ENCODE data around the gene CHRNA7.

The CHRNA7 gene

DNA sequence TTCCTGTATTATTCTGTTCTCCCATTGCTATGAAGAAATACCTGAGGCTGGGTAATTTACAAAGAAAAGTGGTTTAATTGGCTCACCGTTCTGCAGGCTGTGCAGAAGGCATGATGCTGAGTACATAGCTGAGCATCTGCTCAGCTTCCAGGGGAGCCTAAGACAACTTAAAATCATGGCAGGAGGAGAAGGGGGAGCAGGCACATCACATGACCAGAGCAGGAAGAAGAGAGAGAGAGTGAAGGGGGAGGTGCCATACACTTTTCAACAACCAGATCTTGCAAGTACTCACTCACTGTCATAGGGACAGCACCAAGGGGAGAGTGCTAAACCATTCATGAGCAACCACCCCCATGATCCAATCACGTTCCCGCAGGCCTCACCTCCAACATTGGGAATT, 188.4 kb downstream of the CHRNA7 start:
- Histone ChIP-seq H3F3A (ENCODE audit: low read depth) (no peaks in the 10 kb centered on the region), H3K4me2 (ENCODE audit: low read depth, low read length, poor library complexity, severe bottlenecking) (no peak overlapping the region), H2AFZ (ENCODE audit: low read length) (no peak overlapping the region)

More for the DNA sequence above, 188.4 kb downstream of the CHRNA7 start:
- H4K20me1 ChIP-seq (ENCODE audit: insufficient read depth, low read length, poor library complexity, severe bottlenecking): no peaks in the 10 kb centered on the region
- H3K4me1 ChIP-seq (ENCODE audit: insufficient read depth, low read length, poor library complexity, severe bottlenecking): no peaks in the 10 kb centered on the region
- no peak overlapping the region for H3K4me3 ChIP-seq (ENCODE audit: low read length, poor library complexity, severe bottlenecking)
- no peaks in the 10 kb centered on the region for H3K36me3 ChIP-seq (ENCODE audit: insufficient read depth, low read length)
- no peaks in the 10 kb centered on the region for H3K79me2 ChIP-seq (ENCODE audit: insufficient read depth, low read length)
- H3K9ac ChIP-seq (ENCODE audit: low read depth, low read length, poor library complexity, severe bottlenecking): no peak overlapping the region
- no peaks in the 10 kb centered on the region for H3K9me2 ChIP-seq (replicated peaks; ENCODE audit: low read depth, low read length)
- TF ChIP-seq EZH2phosphoT487 (IDR thresholded peaks at IDR 0.05; ENCODE audit: borderline replicate concordance): no peak
- TF ChIP-seq, protein P1, sequence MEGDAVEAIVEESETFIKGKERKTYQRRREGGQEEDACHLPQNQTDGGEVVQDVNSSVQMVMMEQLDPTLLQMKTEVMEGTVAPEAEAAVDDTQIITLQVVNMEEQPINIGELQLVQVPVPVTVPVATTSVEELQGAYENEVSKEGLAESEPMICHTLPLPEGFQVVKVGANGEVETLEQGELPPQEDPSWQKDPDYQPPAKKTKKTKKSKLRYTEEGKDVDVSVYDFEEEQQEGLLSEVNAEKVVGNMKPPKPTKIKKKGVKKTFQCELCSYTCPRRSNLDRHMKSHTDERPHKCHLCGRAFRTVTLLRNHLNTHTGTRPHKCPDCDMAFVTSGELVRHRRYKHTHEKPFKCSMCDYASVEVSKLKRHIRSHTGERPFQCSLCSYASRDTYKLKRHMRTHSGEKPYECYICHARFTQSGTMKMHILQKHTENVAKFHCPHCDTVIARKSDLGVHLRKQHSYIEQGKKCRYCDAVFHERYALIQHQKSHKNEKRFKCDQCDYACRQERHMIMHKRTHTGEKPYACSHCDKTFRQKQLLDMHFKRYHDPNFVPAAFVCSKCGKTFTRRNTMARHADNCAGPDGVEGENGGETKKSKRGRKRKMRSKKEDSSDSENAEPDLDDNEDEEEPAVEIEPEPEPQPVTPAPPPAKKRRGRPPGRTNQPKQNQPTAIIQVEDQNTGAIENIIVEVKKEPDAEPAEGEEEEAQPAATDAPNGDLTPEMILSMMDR (conservative IDR thresholded peaks at IDR 0.05; ENCODE audit: low read length): no peak
- peaks cover 6% of the 10 kb centered on the region; the same call in 1 of the 2 replicates for H3K9me3 ChIP-seq (ENCODE audit: insufficient read depth, low read depth, low read length)
- no peaks in the 10 kb centered on the region for H3K27me3 ChIP-seq (ENCODE audit: insufficient read depth, low read length, poor library complexity, severe bottlenecking)
